OCI-LY7 (cell line): ENCODE data around the gene LRRIQ4. TPM values are rescaled to one million over a fixed set of nuclear protein-coding genes. Genes with fewer than 3 reads are reported as not detected.

Experiments
- BruUV-seq: library from RNA; stranded (reverse); fragments of 400-500 nt; replicated peaks from 2 replicates; lab custom pipeline; 2021; lab: Mats Ljungman, UMichigan
- CTCF ChIA-PET: fragments of 300-600 bp; sonication (Branson Sonifier 250); formaldehyde crosslinking; loops from one replicate; lab custom pipeline; 2022; ENCODE audit warnings: antibody characterized with exemption; ENCODE audit not compliant: unreplicated experiment; lab: Charles Lee
- POLR2A ChIA-PET: fragments of 300-600 bp; sonication (Branson Sonifier 250); formaldehyde crosslinking; loops from one replicate; lab custom pipeline; 2022; ENCODE audit warnings: antibody characterized with exemption; lab: Charles Lee
- DNase-seq: peaks from one replicate; pipeline ENCODE4 v3.0.0-alpha.2; 2015; ENCODE audit warnings: low spot score
- H2AFZ ChIP-seq: fragments of 200-600 bp; sonication (generic), shearing (Covaris generic); 2 replicates; pipeline ENCODE4 v1.6.1; 2014; ENCODE audit warnings: mild to moderate bottlenecking, antibody characterized with exemption, low read length, moderate library complexity
- H3K27ac ChIP-seq: fragments of 200-600 bp; sonication (generic); 2 replicates; pipeline ENCODE4 v1.5.1; 2014; ENCODE audit warnings: mixed run types, low read depth, mild to moderate bottlenecking, moderate library complexity, low read length, inconsistent platforms; ENCODE audit not compliant: poor library complexity, severe bottlenecking
- H3K36me3 ChIP-seq: fragments of 200-600 bp; sonication (generic); 2 replicates; pipeline ENCODE4 v1.6.1; 2014; ENCODE audit warnings: mild to moderate bottlenecking, antibody characterized with exemption, low read length, moderate library complexity, mixed read lengths; ENCODE audit not compliant: insufficient read depth
- H3K4me1 ChIP-seq: fragments of 200-600 bp; sonication (generic); 2 replicates; pipeline ENCODE4 v1.5.1; 2014; ENCODE audit warnings: mild to moderate bottlenecking, low read length; ENCODE audit not compliant: insufficient read depth, poor library complexity, severe bottlenecking
- H3K4me2 ChIP-seq: fragments of 200-600 bp; sonication (generic); 2 replicates; pipeline ENCODE4 v1.6.1; 2014; ENCODE audit warnings: mild to moderate bottlenecking, low read length
- H3K4me3 ChIP-seq: fragments of 200-600 bp; sonication (generic); 2 replicates; pipeline ENCODE4 v1.5.1; 2014; ENCODE audit warnings: mild to moderate bottlenecking, low read depth, low read length; ENCODE audit not compliant: poor library complexity, severe bottlenecking
- H3K79me2 ChIP-seq: fragments of 200-600 bp; sonication (generic); 2 replicates; pipeline ENCODE4 v1.6.1; 2016; ENCODE audit warnings: low read depth, mild to moderate bottlenecking, low read length, moderate library complexity, mixed read lengths; ENCODE audit not compliant: insufficient read depth
- H3K9me2 ChIP-seq: fragments of 200-600 bp; sonication (generic); 2 replicates; pipeline ENCODE4 v1.6.1; 2016; ENCODE audit warnings: mild to moderate bottlenecking, low read length, mixed read lengths; ENCODE audit not compliant: insufficient read depth
- H3K9me3 ChIP-seq: fragments of 200-600 bp; sonication (generic); 2 replicates; pipeline ENCODE4 v1.6.1; 2014; ENCODE audit warnings: mild to moderate bottlenecking, mixed run types, low read length, mixed read lengths
- H4K20me1 ChIP-seq: fragments of 200-600 bp; sonication (generic); 2 replicates; pipeline ENCODE4 v1.6.1; 2014; ENCODE audit warnings: mild to moderate bottlenecking, antibody characterized with exemption, low read length, moderate library complexity, mixed read lengths; ENCODE audit not compliant: insufficient read depth
- EZH2phosphoT487 ChIP-seq: fragments of 200-600 bp; sonication (generic); IDR thresholded peaks from 2 replicates; pipeline ENCODE4 v1.6.1; 2018; ENCODE audit warnings: low read depth, borderline replicate concordance, mild to moderate bottlenecking, mixed run types, antibody characterized with exemption, low read length, moderate library complexity, mixed read lengths
- intact Hi-C: fragments of 100-400 bp; cut with micrococcal nuclease; formaldehyde crosslinking; loops from one replicate; pipeline ENCODE4 v1.10.0; 2022; ENCODE audit not compliant: unreplicated experiment
- total RNA-seq, 2 experiments: library from RNA; depleted of rRNA in 1 of 2; stranded (reverse); fragments of >200 nt in 1 of 2; shearing (Covaris generic) in 1 of 2; gene quantifications; 2 replicates each; pipeline ENCODE4 v1.2.3, GENCODE V29; 2014 to 2022
- TF ChIP-seq, protein P1 (sequence below): fragments of 200-600 bp; sonication (generic); conservative IDR thresholded peaks from 2 replicates; pipeline ENCODE4 v1.5.1; 2014; ENCODE audit warnings: mild to moderate bottlenecking, antibody characterized with exemption, low read length, moderate library complexity, mixed read lengths

LRRIQ4 gene
- total RNA-seq, 2 experiments from 2014 or later: 0.17 to 0.47 TPM

DNA sequence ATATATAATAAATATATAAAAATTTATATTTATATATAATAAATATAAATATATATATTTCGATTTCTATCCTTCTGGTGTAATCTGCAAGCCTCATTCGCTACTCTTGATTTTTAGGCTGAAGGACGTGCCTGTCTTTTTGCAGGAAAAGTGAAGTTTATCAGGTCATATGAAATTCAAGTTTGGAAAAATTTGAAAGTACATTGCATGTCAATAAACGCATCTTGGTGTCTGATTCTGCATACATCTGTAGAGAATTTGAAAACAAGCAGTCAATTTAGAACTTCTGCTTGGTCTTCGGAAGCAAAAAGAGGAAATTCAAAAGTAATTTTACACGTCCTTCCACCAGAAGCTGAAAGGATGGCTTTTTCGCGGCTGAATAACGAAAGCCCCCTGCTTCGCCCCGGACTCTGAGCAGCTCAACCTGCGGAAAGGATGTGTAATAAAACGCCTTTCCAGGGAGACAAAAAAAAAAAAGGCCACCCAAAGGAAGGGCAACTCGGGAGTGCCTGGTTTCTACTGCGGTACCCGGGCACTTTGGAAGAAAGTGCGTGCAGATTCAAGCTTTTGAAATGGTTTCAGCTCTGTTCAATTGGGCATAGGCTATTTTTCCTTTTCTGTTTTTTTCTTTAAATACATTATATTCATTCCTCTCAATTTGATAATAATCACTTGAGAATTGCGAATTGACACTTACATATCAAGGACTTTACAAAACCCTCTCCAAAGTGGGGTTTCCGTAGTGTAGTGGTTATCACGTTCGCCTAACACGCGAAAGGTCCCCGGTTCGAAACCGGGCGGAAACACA is 41.0 kb upstream of the LRRIQ4 start:
- peak overlapping the region; percentile 90 for H3K4me2 ChIP-seq
- peak overlapping the region; percentile 84 for H3K4me3 ChIP-seq
- intact Hi-C loops: loop anchor here (1.0 to 10.0 kb wide), 7 partner anchors 71 to 1679 kb away; partner anchors contain the start of genes RPL22L1 and SKIL
- no TSS peak for BruUV-seq
- H3K4me1 ChIP-seq: peaks cover 31% of the 10 kb centered on the region
- no peaks in the 10 kb centered on the region for H3K9me2 ChIP-seq
- no peaks in the 10 kb centered on the region for H4K20me1 ChIP-seq
- no peaks in the 10 kb centered on the region for H3K9me3 ChIP-seq
- H3K79me2 ChIP-seq: peaks cover 30% of the 10 kb centered on the region
- peak overlapping the region; percentile 92 for H2AFZ ChIP-seq
- POLR2A ChIA-PET: interaction anchor here (0.6 to 2.6 kb wide), 12 partner anchors 8 to 1565 kb away, joined by 3 to 18 read pairs (median 4); no protein-coding TSS in a partner anchor
- no peak for TF ChIP-seq EZH2phosphoT487
- TF ChIP-seq, protein P1, sequence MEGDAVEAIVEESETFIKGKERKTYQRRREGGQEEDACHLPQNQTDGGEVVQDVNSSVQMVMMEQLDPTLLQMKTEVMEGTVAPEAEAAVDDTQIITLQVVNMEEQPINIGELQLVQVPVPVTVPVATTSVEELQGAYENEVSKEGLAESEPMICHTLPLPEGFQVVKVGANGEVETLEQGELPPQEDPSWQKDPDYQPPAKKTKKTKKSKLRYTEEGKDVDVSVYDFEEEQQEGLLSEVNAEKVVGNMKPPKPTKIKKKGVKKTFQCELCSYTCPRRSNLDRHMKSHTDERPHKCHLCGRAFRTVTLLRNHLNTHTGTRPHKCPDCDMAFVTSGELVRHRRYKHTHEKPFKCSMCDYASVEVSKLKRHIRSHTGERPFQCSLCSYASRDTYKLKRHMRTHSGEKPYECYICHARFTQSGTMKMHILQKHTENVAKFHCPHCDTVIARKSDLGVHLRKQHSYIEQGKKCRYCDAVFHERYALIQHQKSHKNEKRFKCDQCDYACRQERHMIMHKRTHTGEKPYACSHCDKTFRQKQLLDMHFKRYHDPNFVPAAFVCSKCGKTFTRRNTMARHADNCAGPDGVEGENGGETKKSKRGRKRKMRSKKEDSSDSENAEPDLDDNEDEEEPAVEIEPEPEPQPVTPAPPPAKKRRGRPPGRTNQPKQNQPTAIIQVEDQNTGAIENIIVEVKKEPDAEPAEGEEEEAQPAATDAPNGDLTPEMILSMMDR: no peak
- CTCF ChIA-PET: interaction anchor here (0.8 kb wide), 1 partner anchor 103 kb away, joined by 4 read pairs; no protein-coding TSS in a partner anchor
- peak overlapping the region; percentile 92 for H3K27ac ChIP-seq
- peak; percentile 85 for DNase-seq
- H3K36me3 ChIP-seq: peaks cover 27% of the 10 kb centered on the region

- BruUV-seq: no TSS peak
- H3K36me3 ChIP-seq: peaks cover 34% of the 10 kb centered on the region
- no peaks in the 10 kb centered on the region for H4K20me1 ChIP-seq
Measured at GRCh38 chr3:169772305-169772896, 40.3 kb upstream of the LRRIQ4 start.

More at GRCh38 chr3:169772305-169772896, 40.3 kb upstream of the LRRIQ4 start:
- peak overlapping the region; percentile 76 for H2AFZ ChIP-seq
- peak; percentile 82 for DNase-seq
- H3K79me2 ChIP-seq: peaks cover 36% of the 10 kb centered on the region
- H3K4me2 ChIP-seq: peak overlapping the region; percentile 90
- H3K4me3 ChIP-seq: peak overlapping the region; percentile 84
- no peaks in the 10 kb centered on the region for H3K9me2 ChIP-seq
- intact Hi-C loops: loop anchor here (1.0 to 10.0 kb wide), 7 partner anchors 70 to 1680 kb away; partner anchors contain the start of genes RPL22L1 and SKIL
- peaks cover 31% of the 10 kb centered on the region for H3K4me1 ChIP-seq
- TF ChIP-seq, protein P1: no peak
- TF ChIP-seq EZH2phosphoT487: no peak
- POLR2A ChIA-PET: interaction anchor here (0.5 to 2.6 kb wide), 23 partner anchors 8 to 1566 kb away, joined by 3 to 18 read pairs (median 4); no protein-coding TSS in a partner anchor
- CTCF ChIA-PET: no interaction called here
- no peaks in the 10 kb centered on the region for H3K9me3 ChIP-seq
- peak overlapping the region; percentile 92 for H3K27ac ChIP-seq
